Middle frontal gyrus (tissue), 1 donor: ENCODE data around the gene RAB19.
"Not testable (repeated sequence)": the region's sequence is repeated elsewhere in the genome, so short reads cannot be mapped to it uniquely, and the experiment has no call there.

ENCODE experiments used
- DNase-seq: peaks from one replicate; pipeline ENCODE4 v3.0.0-alpha.2; 2015; ENCODE audit warnings: low spot score; ENCODE audit errors: extremely low spot score

Gene RAB19

DNA sequence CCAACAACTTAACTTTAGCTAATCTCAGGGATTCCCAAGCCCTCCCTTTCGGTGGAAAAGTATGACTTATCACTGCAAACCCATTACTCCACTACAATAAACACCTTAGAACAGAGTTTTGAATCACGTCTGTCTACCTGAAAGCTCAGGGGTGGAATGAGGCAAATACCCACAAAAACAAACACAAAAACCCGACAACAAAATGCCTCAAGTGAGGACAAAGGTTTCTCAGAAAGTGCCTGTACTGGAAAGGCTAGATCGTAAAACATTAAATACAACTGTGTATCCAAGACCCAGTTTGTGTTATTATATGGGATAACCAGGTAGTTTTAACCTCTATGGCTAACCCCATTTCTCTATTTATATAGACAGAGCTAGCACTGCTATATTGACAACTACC, 49.4 kb downstream of the RAB19 start:
- DNase-seq = no peak

- DNase-seq = not testable (repeated sequence)
Measured at GRCh38 chr7:140453785-140454656, 50.2 kb downstream of the RAB19 start.

GRCh38 chr7:140454657-140455015, 50.8 kb downstream of the RAB19 start:
- no peak for DNase-seq

GRCh38 chr7:140455743-140456142, 51.9 kb downstream of the RAB19 start:
- DNase-seq = no peak

GRCh38 chr7:140456551-140457051, 52.7 kb downstream of the RAB19 start:
- no peak for DNase-seq

- DNase-seq = no peak
Measured at GRCh38 chr7:140458201-140458600, 54.3 kb downstream of the RAB19 start.

DNA sequence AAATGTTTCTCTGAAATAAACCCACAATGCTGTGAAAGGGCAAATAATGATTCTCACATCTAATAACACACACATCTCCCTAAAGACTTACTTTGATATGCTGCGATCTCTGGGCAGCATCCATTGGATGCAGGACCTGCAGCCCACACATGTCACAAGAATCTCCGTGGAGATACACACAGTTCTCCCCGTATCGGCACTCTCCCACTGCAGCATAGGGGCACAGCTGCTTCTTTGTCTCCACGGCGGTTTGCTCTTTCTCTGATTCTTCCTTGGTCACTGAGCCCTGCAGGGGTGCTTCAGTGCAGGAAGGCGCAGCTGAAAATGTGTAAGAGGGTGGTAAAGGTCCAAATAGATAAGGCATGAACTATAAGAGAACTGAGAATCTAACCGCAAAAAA, 55.1 kb downstream of the RAB19 start:
- no peak for DNase-seq

DNA sequence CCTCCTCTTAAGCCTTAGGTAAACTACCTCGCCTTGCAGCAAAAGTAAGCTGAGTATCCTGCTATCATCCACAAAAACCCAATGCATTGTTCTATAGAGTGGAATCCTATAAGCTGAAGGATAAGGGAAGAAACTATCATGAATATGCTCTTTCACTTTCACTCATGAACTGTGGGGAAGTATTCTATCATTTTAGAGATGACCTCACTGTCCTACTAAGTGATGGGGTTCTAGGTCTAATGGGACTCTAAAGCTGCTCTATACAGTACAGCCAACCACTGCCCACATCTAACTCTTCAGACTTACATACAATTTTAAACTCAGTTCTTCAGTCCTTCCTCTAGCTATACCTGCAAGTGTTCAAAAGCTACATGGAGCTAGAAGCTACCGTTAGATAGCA, 59.3 kb downstream of the RAB19 start:
- DNase-seq = no peak

- no peak for DNase-seq
Measured at GRCh38 chr7:140475747-140476333, 72.0 kb downstream of the RAB19 start.

DNA sequence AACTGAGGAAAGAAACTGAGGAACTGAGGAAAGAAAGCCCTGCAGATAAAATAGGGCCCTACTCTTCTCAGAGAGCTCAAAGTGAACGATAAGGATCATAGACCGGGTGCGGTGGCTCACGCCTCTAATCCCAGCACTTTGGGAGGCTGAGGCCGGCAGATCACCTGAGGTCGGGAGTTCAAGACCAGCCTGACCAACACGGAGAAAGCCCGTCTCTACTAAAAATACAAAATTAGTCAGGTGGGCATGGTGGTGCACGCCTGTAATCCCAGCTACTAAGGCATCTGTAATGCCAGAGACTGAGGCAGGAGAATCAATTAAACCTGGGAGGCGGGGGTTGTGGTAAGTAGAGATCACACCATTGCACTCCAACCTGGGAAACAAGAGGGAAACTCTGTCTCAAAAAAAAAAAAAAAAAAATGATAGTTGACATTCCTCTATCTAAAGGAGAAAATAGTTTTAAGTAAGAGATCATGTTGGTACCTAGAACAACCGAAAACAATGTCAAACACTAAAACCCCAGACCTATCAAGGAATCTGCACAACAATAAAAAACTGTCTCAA, 72.9 kb downstream of the RAB19 start:
- DNase-seq = no peak
